CD4-positive, alpha-beta T cell (primary cell): ENCODE results near the gene TFRC. TPM values are rescaled to one million over a fixed set of nuclear protein-coding genes. Genes with fewer than 3 reads are reported as not detected.

Experiments used
- ATAC-seq: fragments of 200-7000 bp; cut with Tn5 transposase; one replicate; pipeline ENCODE4 v1.10.0; 2022; ENCODE audit warnings: mild to moderate bottlenecking; ENCODE audit not compliant: poor library complexity
- CTCF ChIA-PET: fragments of 350-600 bp; sonication (Branson Sonifier 250); formaldehyde crosslinking; loops from one replicate; lab custom pipeline; 2021; ENCODE audit warnings: antibody characterized with exemption, inconsistent platforms; lab: Charles Lee
- POLR2A ChIA-PET: fragments of 350-600 bp; sonication (Branson Sonifier 250); formaldehyde crosslinking; loops from one replicate; lab custom pipeline; 2021; ENCODE audit warnings: antibody characterized with exemption, inconsistent platforms; lab: Charles Lee
- DNase-seq, 14 experiments: peaks; one replicate each; pipeline ENCODE4 v3.0.0-alpha.2; 2013 to 2020; ENCODE audit warnings: mixed read lengths in 2 of 14
- H3K27ac ChIP-seq, 2 donors: one replicate each; pipeline versions ENCODE4 v1.5.1 to v1.7.0; 2013; ENCODE audit warnings: low read length in 2 of 2, low read depth in 1 of 2, mild to moderate bottlenecking in 1 of 2
- H3K27me3 ChIP-seq, 2 experiments: 1 replicate in 1 of 2; 2 replicates in 1 of 2; pipeline versions ENCODE4 v1.6.1 to v1.7.0; 2013; ENCODE audit warnings: low read length in 2 of 2, control low read depth in 1 of 2, mild to moderate bottlenecking in 1 of 2, moderate library complexity in 1 of 2; ENCODE audit not compliant: insufficient read depth in 2 of 2, control insufficient read depth in 1 of 2
- H3K36me3 ChIP-seq: one replicate; pipeline ENCODE4 v1.6.1; 2013; ENCODE audit warnings: low read length, control low read depth; ENCODE audit not compliant: insufficient read depth
- H3K4me1 ChIP-seq: one replicate; pipeline ENCODE4 v1.6.1; 2013; ENCODE audit warnings: low read length, control low read depth; ENCODE audit not compliant: insufficient read depth
- H3K4me3 ChIP-seq: one replicate; pipeline ENCODE4 v1.5.1; 2013; ENCODE audit warnings: mild to moderate bottlenecking, low read length, moderate library complexity
- H3K9me3 ChIP-seq, 2 experiments: 1 replicate in 1 of 2; 2 replicates in 1 of 2; pipeline versions ENCODE4 v1.6.1 to v1.7.0; 2013; ENCODE audit warnings: low read length in 2 of 2, mild to moderate bottlenecking in 2 of 2, control low read depth in 1 of 2, moderate library complexity in 1 of 2; ENCODE audit not compliant: control insufficient read depth in 1 of 2, insufficient read depth in 1 of 2
- H3K27ac Mint-ChIP-seq: one replicate; pipeline ENCODE4 v1.8.0; 2020; ENCODE audit warnings: mixed read lengths
- H3K27me3 Mint-ChIP-seq: one replicate; pipeline ENCODE4 v1.8.0; 2021; ENCODE audit warnings: mixed read lengths
- H3K36me3 Mint-ChIP-seq: one replicate; pipeline ENCODE4 v1.8.0; 2021; ENCODE audit warnings: low read depth, mixed read lengths
- H3K4me1 Mint-ChIP-seq: one replicate; pipeline ENCODE4 v1.8.0; 2021; ENCODE audit warnings: low read depth, mixed read lengths
- H3K4me3 Mint-ChIP-seq: one replicate; pipeline ENCODE4 v1.8.0; 2020; ENCODE audit warnings: mild to moderate bottlenecking, mixed read lengths
- H3K9me3 Mint-ChIP-seq: one replicate; pipeline ENCODE4 v1.8.0; 2020; ENCODE audit warnings: mixed read lengths
- intact Hi-C, 2 experiments: fragments of 100-400 bp; cut with DNase I in 1 of 2; cut with micrococcal nuclease in 1 of 2; formaldehyde crosslinking; loops; one replicate each; pipeline versions ENCODE4 v1.15.1 to v1.9.0; 2023 to 2025; cut with DNase I, micrococcal nuclease
- total RNA-seq, 174 experiments: library from RNA in 2 of 174; stranded (reverse) in 2 of 174; gene quantifications; one replicate each; pipeline ENCODE4 v1.2.3 and lab custom pipeline; 2021 to 2026
- TF ChIP-seq, protein P1 (sequence below): fragments of 200-600 bp; IDR thresholded peaks from one replicate; pipeline ENCODE4 v1.8.0; 2022; ENCODE audit warnings: antibody characterized with exemption, mild to moderate bottlenecking

The TFRC gene
- total RNA-seq, 2 experiments from 2014 or later = 154 to 159 TPM

GRCh38 chr3:195999896-196000295, 82.0 kb downstream of the TFRC start:
- no peaks in the 10 kb centered on the region for H3K4me1 ChIP-seq
- H3K36me3 Mint-ChIP-seq = no peaks in the 10 kb centered on the region
- H3K9me3 ChIP-seq = no peaks in the 10 kb centered on the region
- TF ChIP-seq, protein P1, sequence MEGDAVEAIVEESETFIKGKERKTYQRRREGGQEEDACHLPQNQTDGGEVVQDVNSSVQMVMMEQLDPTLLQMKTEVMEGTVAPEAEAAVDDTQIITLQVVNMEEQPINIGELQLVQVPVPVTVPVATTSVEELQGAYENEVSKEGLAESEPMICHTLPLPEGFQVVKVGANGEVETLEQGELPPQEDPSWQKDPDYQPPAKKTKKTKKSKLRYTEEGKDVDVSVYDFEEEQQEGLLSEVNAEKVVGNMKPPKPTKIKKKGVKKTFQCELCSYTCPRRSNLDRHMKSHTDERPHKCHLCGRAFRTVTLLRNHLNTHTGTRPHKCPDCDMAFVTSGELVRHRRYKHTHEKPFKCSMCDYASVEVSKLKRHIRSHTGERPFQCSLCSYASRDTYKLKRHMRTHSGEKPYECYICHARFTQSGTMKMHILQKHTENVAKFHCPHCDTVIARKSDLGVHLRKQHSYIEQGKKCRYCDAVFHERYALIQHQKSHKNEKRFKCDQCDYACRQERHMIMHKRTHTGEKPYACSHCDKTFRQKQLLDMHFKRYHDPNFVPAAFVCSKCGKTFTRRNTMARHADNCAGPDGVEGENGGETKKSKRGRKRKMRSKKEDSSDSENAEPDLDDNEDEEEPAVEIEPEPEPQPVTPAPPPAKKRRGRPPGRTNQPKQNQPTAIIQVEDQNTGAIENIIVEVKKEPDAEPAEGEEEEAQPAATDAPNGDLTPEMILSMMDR = no peak
- ChIA-PET POLR2A (no interaction called here), CTCF (no interaction called here)
- H3K4me1 Mint-ChIP-seq = no peaks in the 10 kb centered on the region
- ATAC-seq (no peak), DNase-seq (no peak)
- H3K4me3 ChIP-seq = no peak overlapping the region
- no peak overlapping the region for H3K27ac Mint-ChIP-seq
- H3K36me3 ChIP-seq = no peaks in the 10 kb centered on the region
- peaks cover 24% of the 10 kb centered on the region for H3K27me3 Mint-ChIP-seq
- H3K27me3 ChIP-seq = peaks cover 0 to 3% of the 10 kb centered on the region in 2 experiments
- H3K4me3 Mint-ChIP-seq = no peak overlapping the region
- H3K27ac ChIP-seq = no peak overlapping the region
- no peaks in the 10 kb centered on the region for H3K9me3 Mint-ChIP-seq
- intact Hi-C loops = loop anchor here in 1 of 2 experiments (5.0 to 10.0 kb wide), 2 partner anchors 143 to 185 kb away; no protein-coding TSS in a partner anchor

Other genes starting within 250 kb of the TFRC start
- gene TNK2, start 173.5 kb downstream of the TFRC start, total RNA-seq = 100 to 1,000 TPM; 161 to 171 TPM
- not detected for gene ZDHHC19, start 129.3 kb upstream of the TFRC start, total RNA-seq
- not detected for gene SLC51A, start 134.4 kb upstream of the TFRC start, total RNA-seq
- gene PCYT1A, start 205.6 kb upstream of the TFRC start, total RNA-seq = 10 to 100 TPM; 49.8 to 54.7 TPM
- gene DYNLT2B, start 236.2 kb upstream of the TFRC start, total RNA-seq = 1 to 10 TPM; 4.5 to 4.6 TPM